ENCODE data around the gene CCNDBP1.
"Not testable (repeated sequence)": the region's sequence is repeated elsewhere in the genome, so short reads cannot be mapped to it uniquely, and the experiment has no call there.

The CCNDBP1 gene

DNA sequence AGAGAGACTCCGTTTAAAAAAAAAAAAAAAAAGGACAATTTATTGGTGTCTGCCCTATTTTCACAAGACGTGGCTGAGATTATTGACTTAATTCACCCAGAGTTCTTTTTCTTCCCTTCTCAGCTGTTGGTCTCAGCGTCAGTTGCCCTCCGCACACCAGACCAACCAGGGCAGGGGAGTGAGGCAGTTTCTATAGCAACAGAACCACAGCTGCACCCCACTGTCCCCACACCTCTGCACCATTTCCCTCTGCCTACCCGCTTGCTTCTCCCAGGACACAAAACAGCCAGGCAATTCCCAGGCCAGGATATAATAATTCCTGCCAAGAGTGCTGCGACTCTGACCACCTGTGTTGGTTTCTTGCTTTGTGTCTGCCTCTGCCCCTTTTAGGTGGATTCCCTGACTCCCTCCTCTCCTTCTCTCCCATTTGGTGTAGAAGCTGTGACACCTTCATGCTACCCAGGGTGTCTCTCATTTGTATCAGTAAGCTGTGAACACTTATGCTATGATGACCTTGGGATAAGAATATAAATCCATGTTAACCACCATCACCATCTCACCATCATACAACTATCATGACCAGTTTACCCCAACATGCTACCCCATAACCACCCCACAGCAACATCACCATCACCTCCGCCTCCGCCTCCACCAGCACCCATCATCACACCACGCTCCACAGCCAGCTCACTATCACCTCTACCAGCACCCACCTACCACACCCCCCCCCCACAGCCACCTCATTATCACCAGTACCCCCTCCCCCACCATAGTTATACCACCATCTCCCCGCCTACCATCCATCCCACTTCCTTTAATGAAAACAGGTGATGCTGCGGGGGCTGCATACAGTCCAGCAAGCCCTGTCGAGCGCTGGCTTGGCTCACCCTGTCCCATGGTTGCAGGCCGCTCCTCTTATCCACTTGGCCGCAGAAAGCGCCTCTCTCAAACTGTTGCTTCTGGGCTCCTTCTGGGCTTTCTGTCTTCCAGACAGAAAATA lies 35.0 kb downstream of the CCNDBP1 start:
- no peak for DNase-seq

DNA sequence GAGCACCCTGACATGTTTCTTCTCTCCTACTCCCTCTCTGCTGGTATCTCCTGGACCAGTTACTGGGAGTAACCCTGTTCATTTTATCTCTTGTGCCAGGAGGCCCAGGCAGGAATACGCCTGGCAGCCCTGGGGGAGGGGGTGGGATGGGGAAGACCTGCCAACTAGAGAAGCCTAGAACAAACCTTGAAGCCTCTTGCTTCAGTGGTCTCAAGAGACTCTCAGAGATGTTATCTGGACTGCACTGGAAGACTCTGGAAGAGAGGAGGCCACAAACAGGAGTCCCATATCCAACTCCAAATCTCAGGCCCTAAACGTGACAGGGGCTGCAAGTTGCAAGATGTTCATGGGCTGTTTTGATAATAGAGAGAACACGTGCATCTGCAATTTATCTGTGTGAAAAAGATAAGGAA lies 35.8 kb downstream of the CCNDBP1 start, which contains the start of gene EPB42:
Gene EPB42, minus strand, starts transcription at position 28 of the 413 bp plus-strand sequence. CDS start 193 bp downstream, outside the sequence.
- DNase-seq, result no peak

DNA sequence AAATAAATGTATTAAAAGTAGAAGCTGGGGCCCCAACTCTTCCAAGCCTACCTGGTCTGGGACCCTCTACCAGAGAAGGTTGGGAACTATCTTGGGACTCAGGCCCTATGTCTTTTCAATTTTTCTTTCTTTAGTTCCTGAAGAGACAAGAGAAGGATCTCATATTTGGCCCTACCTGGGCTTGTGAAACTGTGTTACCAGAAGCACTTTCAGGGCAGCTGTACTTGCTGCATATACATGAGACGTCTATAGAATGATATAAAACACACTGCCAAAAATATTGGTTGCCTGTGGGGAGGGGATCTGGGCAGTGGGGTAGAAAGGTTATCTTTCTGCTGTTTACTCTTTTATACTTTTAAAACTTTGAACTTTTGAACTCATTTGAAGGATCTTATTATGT lies 36.2 kb downstream of the CCNDBP1 start:
- no peak for DNase-seq

DNA sequence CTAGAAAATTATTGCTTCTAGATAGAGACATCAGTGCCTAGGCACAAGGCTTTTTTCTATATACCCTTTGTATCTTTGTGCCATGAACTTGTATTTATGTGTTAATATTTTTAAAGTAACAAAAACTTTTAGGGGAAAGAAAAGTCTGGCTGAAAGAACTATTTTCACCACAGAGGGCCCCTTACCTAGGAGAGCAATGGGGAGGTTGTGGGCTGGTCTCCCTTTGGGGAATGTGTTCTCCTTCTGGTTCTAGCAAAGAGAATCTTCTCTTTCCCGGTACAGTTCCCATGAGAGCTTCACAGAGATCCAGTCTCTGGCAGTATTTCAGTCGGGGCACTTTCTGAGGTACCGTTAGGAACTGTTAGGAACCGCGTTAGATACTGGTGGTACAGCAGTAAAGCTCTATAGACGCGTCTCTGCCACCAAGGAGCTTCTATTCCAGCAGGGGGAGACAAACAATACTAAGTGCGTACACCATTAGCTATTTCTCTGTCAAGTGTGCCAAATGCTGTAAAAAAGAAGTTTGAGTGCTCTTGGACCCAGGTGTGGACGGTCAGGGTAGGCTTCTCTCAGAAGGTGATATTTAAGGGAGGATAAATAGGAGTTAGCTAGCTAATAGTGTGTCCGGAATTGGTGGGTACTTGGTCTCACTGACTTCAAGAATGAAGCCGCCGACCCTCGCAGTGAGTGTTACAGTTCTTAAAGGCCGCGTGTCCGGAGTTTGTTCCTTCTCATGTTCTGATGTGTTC lies 40.2 kb downstream of the CCNDBP1 start:
- DNase-seq, result peak; percentile 39

DNA sequence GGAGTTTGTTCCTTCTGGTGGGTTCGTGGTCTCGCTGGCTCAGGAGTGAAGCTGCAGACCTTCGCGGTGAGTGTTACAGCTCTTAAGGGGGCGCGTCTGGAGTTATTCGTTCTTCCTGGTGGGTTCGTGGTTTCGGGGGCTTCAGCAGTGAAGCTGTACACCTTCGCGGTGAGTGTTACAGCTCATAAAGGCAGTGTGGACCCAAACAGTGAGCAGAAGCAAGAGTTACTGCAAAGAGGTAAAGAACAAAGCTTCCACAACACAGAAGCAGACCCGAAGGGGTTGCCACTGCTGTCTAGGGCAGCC lies 40.7 kb downstream of the CCNDBP1 start:
- not testable (repeated sequence) for DNase-seq

DNA sequence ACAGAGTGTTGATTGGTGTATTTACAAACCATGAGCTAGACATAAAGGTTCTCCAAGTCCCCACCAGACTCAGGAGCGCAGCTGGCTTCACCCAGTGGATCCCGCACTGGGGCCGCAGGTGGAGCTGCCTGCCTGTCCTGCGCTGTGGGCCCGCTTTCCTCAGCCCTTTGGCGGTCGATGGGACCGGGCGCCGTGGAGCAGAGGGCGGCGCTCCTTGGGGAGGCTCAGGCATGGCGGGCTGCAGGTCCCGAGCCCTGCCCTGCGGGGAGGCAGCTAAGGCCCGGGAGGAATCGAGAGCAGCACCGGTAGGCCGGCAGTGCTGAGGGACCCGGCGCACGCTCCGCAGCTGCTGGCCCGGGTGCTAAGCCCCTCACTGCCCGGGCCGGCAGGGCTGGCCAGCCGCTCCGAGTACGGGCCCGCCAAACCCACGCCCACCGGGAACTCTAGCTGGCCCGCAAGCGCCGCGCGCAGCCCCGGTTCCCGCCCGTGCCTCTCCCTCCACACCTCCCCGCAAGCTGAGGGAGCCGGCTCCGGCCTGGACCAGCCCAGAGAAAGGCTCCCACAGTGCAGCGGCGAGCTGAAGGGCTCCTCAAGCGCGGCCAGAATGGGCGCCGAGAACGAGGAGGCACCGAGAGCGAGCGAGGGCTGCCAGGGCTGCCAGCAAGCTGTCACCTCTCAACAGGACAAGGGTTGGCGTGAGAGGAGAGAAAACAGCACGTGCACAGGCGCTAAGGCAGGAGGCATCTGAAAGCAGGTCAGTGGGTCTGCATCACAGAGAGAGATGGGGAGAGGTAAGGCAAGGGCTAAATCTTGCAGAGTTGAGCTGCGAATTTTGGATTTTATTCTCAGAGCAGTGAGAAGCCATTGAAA lies 41.5 kb downstream of the CCNDBP1 start:
- no peak for DNase-seq

DNA sequence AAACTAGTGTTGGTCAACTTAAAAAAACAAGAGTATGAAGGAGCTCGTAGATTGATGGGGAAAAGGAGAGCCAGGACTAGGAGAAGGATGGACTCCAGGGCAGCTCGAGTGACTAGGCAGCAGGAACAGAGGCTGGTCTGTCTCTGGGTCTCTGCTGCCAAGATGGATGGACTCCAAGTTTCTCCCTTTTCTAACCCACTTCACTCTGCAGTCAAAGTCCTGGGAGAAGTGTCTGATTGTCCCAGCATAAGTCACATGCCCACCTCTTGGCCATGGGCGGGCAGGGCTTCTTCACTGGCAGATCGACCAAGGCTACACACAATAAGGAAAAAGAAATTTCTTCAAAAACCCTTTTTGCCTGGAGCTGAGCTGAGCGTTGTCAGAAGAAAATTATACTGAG lies 44.8 kb downstream of the CCNDBP1 start:
- DNase-seq, result no peak

DNA sequence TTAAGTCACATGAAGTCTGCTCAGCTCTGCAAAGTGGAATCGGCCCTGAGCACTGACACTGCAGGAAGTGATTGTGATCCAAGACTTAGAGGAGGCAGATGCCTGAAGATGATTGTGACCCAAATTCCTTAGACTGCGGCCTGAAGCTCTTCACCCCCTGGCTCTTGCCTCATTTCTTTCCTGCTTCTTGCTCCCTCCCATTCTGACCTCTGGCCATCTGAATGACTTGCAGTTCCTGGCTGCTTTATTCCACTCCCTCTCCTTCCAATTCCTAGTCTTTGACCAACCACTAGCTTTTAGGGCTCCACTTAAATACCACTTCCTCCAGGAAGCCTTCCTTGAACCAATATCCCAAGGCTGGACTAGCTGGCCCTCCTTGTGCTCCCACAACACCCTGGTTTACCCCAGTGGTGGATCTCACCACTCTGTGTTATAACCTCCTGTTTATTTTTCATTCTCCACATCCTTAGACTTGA lies 45.5 kb downstream of the CCNDBP1 start:
- no peak for DNase-seq

DNA sequence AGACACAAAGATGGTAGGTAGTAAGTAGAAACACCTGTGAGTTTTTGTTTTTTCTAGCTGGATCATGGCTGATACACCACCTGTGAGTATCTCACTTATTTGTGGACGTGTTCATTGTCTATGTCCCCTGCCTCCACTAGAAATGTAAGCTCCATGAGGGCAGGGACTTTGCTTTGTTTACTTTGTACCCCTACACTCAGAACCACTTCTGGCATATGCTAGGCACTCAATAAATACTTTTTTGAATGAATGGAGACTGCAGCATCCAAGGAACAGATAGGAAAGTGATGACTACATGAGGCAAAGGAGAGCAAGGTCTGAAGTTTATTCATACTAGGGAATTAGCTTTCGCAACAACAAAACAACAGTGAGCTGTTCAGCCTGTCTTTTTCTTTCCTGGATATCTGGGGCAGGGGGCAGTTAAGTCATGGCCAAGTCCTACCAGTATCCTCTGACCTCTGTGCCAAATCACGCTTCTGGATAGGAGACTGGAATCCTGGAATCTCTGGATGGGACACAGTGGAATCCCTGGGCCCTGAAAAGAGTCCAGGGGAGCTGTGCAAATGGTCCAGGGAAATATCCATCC lies 47.2 kb downstream of the CCNDBP1 start:
- no peak for DNase-seq

DNA sequence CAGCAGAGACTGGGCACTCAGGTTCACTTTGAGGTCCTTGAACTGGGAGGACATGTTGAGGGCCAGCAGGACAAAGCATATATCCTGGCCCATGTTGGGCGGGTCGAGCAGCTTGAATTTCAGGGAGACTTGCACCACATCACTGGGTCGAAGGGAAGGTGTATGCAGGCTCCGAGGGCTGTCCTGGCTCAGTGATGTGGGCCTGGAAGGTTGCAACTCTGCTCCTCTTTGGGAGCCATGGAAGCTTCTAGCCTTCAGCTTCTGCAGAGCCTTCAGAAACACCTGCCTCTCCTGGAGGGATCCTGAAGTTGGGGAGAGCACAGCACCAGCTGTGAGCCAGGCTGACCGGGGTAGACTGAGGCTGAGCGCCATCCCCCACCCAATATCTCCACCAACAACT lies 50.3 kb downstream of the CCNDBP1 start:
- no peak for DNase-seq

DNA sequence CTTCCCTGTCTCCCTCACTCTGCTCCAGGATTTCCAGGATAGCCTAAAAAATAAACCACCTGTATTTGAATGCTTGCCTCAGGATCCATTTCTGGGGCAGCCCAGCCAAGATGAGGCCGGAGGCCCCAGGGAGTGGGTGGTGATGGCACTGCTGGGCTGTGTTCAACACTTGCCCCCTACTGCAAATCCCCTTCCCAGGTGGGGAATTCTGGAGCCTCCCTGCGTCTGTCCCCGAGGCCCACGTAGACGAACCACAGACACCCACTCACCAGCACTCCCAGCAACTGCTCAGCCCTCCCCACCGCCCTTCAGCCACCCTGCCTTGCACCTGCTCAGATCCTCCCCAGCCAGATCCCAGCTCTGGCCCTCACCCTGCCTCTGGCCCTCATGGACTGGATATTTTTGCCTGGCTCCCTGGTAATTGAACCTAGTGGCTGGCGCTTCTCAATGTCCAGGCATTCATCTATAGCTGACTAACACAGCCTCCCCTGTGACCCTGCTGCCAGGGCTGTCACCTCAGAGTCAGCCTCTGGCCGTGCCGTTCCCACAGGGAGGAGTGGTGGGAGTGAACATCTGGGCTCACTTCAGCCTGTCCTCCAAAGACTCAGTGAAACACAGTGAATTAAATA lies 52.8 kb downstream of the CCNDBP1 start:
- no peak for DNase-seq

DNA sequence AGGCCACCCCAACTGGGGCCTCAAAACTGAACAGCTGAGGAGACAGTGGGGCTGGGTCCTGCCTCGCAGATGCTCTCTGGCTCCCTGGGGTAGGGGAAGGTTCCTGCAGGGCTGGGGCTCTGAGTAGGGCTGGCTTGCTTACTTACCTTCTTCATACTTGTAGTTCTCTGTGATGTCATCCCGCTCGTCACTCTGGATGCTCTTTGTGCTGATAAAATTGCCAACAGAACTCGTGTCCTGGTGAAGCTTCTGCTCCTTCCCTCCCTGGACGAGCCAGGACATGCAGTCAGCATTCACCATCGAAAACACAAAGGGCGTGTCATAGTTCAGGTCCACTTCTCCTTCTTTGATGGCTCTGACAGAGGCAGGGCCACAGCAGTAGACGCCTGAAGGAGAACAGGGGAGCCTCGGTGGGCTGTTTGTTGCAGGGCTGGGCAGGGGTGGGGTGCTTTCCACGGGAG lies 53.5 kb downstream of the CCNDBP1 start:
- DNase-seq, result no peak

DNA sequence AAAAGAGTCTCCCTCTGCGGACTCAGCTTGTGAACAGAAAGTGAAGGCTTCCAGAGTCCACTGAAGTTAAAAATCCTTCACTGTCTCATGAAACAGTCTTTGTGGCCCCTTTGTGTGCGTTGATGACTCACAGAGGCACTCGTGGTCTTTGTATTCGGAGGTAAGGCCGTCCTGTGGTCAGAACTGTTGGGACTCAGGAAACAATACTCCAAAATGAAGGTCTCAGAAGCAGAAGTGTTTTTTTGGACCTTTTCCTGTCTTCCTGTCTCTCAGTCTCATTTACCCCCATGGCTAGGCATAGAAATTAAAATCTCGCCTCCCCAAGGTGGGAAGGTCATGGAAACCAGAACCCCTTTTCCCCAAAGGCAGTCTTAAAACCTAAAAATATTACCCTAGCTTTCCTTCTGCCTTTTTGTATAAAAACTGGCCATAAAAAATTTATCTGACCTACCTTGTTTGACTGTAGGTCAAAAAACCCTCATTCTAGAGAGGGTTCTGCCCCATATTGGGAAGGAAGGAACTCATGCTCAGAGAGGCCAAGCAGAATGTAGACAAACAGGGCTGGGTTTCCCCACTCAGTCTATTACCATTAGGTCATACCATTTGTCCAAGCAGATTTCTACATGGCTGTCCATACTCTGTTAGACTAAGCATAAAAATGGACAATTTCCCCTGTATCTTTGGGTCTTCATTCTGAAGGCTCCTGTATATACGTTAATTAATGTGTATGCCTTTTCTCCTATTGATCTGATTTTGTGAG lies 54.7 kb downstream of the CCNDBP1 start:
- no peak for DNase-seq

DNA sequence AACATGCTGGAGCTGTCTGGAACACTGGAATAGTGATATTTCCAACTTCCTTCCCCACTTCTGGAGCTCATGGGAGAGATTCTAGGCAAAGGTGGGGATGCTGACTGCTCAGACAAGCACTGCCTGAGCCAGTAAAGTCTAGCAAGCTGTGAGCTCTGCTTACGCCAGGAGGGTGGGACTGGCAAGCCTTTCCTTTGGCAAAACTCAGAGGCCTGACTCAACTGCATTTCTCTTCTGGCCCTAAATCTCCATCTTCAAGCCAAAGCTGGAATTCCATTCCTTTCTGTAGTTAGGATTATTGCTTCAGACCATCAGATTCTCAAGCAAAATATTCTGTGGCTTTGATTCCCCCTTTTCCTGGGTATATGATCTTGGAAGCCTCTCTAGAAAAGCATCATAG lies 55.9 kb downstream of the CCNDBP1 start:
- no peak for DNase-seq

DNA sequence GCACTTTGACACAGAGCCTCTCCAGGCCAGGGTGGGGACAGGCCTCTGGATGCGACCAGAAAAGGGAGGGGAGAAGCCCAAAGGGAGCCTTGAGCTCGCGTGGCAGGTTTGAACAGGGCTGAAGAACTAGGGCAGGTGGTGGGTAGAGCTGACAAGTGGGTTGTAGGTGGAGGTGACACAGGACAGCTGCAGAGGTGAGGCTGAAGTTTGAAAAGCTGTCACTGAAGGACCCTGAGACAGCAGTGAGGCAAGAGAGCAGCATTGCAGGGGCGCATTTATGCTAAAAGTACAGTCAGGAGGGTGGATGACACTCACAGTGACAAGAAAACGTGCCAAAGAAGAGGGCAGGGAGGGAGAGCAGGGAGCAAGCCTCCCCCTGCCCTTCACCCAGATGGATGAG lies 57.4 kb downstream of the CCNDBP1 start:
- DNase-seq, result no peak

DNA sequence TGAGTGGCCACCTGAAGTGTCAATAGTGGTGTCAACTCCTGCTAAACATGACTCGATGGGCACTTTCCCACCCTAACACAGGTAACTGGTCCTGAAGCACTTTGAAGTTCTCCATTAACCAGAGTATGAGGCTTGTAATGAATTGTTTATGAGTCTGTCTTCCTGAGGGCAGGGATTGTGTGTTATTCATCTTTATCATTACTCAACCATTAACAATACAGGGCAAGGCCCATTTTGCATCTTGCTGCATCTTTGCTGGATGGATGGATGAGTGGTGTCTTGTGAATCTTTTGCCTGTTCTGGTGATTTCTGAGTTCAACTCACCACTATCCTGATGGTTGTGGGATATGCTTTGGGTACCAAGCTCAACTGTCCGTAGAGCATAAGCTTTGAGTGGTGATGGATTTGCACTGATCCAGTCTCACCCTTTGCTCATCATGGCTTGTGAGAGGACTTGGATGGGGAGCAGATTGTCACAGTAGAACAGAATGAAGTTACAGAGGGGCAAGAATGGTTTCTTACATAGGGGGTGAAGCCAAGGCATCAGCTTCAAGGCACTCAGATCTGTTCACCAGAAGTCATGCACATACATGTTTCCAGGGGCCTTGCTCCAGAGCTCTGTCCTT lies 57.9 kb downstream of the CCNDBP1 start:
- DNase-seq, result no peak

DNA sequence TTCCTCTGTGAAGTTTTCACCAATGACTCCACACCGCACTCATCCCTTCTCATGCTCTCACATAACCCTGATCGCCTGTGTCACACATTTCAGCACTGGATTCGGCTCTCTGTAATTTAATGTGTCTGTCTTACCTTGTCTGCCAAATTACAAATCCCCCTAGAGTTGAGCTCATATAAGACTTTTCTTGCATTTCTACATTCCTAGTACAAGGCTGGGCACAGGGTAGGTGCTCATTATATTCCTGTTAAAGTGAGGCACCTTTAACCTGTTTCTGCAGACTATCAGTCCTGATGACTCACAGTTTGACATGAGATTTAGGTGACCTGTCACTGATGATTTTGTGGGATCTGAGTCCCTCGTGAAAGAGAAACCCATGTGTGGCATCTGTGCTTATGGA lies 58.9 kb downstream of the CCNDBP1 start:
- DNase-seq, result no peak

DNA sequence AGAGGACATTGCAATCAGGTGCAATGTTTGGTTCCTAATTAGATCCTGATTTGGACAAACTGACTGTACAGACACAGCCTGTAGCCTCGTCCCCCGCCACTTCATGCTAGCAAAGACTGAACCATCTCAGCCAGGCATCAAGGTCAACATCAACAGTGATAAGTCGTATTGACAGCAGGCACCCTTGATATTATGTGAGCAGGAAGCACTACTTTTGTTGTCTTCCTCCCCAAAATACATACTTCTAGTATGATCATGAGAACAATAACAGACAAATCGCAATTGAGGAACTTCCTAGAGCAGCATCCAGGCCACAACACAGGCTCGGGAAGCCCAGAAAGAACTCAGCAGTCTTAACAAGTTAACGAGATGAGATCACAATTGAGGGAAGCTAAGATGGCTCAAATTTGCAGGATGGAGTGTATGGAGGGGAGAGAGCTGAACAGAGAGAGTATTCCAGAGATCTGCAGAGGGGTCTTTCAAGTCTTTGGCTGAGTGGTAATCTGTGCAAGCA lies 61.1 kb downstream of the CCNDBP1 start:
- no peak for DNase-seq
